Measurements from ENCODE around the gene RPL27.

The RPL27 gene

DNA sequence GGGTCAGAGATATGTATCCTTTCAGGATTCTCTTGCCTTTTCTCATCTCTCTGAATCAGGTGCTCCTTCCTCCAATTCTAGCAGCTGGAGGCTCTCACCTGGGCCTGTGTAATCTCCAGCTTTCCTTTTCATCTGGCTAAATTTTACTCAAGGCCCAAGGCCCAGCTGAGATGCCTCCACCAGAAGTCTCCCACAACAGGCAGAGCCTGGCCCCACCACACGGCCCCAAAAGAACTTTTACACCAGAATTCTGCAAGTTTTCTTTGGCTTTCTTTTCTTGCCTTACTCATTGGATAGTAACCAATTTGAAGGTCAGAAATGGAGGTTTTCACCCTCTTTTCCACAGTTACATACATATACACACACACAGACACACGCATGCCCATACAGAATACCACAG is 41.4 kb downstream of the RPL27 start:
- no peak for DNase-seq
- Mint-ChIP-seq H3K27me3 (ENCODE audit: low read depth, poor library complexity) (peaks cover 5% of the 10 kb centered on the region), H3K4me3 (no peak overlapping the region), H3K27ac (no peak overlapping the region), H3K36me3 (ENCODE audit: low read depth) (peaks cover 5% of the 10 kb centered on the region), H3K4me1 (peaks cover 57% of the 10 kb centered on the region), H3K9me3 (no peaks in the 10 kb centered on the region)
- TF ChIP-seq, protein P1, sequence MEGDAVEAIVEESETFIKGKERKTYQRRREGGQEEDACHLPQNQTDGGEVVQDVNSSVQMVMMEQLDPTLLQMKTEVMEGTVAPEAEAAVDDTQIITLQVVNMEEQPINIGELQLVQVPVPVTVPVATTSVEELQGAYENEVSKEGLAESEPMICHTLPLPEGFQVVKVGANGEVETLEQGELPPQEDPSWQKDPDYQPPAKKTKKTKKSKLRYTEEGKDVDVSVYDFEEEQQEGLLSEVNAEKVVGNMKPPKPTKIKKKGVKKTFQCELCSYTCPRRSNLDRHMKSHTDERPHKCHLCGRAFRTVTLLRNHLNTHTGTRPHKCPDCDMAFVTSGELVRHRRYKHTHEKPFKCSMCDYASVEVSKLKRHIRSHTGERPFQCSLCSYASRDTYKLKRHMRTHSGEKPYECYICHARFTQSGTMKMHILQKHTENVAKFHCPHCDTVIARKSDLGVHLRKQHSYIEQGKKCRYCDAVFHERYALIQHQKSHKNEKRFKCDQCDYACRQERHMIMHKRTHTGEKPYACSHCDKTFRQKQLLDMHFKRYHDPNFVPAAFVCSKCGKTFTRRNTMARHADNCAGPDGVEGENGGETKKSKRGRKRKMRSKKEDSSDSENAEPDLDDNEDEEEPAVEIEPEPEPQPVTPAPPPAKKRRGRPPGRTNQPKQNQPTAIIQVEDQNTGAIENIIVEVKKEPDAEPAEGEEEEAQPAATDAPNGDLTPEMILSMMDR (IDR thresholded peaks at IDR 0.05): no peak

DNA sequence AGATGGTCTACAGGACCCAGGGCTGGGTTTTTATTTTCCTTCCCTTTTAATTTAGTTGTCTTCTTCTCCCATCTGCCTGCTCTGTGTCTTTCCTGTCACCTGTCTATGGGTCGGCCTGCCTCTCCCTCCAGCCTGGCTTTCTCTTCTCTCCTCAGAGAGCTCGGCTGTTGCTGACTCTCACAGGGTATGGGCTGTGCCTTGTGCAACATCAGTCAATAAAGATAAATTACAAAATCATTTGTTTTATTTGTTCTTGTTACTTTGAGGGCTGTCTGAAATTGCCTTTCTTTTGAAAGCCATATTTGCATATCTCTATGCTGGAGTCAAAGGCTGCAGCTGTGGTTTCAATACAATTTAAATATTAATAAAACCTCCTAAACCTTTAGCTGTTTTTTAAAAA is 42.4 kb downstream of the RPL27 start:
- Mint-ChIP-seq H3K4me3 (no peak overlapping the region), H3K27ac (no peak overlapping the region), H3K9me3 (no peaks in the 10 kb centered on the region), H3K4me1 (peaks cover 47% of the 10 kb centered on the region), H3K27me3 (ENCODE audit: low read depth, poor library complexity) (no peaks in the 10 kb centered on the region), H3K36me3 (ENCODE audit: low read depth) (peaks cover 5% of the 10 kb centered on the region)
- TF ChIP-seq, protein P1 (IDR thresholded peaks at IDR 0.05): no peak
- no peak for DNase-seq

DNA sequence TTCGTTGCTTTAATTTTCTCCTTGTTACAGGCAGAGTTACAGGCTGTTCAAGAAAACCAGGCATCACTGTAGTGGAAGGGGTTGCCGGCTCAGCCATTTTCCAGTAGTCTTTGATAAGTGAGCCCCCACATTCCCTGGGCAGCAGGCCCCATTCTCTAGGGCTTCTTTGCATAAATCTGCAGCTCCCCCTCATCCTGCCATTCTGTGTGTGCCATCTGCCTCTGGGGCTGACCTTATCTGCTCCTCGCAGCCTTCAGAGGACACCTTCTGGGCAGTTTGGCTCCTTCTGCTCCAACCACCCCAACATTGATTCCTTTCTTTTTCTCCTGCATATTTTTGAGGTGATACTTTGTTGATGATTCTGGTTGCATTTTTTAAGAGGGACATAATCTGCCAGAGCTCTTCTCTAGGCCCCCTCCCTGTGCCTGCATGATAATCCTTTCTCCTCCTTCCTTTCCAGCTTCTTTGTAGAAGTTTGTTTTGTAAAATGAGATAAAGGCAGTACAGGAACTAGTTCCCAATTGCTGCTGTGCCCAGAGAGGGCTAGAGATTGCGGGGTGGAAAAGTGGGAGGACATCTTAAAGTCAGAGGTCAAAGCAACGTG is 43.9 kb downstream of the RPL27 start:
- DNase-seq: no peak
- Mint-ChIP-seq H3K36me3 (ENCODE audit: low read depth) (peaks cover 9% of the 10 kb centered on the region), H3K4me3 (no peak overlapping the region), H3K4me1 (peaks cover 36% of the 10 kb centered on the region), H3K27ac (peak overlapping the region; percentile 83), H3K9me3 (no peaks in the 10 kb centered on the region), H3K27me3 (ENCODE audit: low read depth, poor library complexity) (no peaks in the 10 kb centered on the region)
- TF ChIP-seq, protein P1 (IDR thresholded peaks at IDR 0.05): no peak

DNA sequence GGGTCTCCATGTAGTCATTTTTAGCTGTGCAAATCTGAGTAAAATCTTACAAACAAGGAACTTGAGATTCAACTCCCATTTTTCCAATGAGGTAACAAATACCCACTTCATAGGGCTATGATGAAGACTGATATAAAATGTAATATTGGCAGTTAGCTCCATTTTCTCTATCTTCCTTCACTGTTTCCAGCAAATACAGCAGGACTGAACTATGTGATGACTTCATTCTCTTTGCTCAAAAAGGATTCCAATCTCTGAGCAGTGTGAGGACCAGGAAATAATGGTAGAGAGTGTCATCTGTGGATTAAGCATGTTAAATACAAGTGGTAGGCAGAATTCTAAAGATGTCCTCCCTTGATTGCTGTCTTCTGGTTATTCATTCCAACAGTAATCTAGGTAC is 45.1 kb downstream of the RPL27 start:
- no peaks in the 10 kb centered on the region for H3K9me3 Mint-ChIP-seq
- H3K36me3 Mint-ChIP-seq (ENCODE audit: low read depth): peaks cover 20% of the 10 kb centered on the region
- TF ChIP-seq, protein P1 (IDR thresholded peaks at IDR 0.05): no peak
- DNase-seq: no peak
- peaks cover 28% of the 10 kb centered on the region for H3K4me1 Mint-ChIP-seq
- no peaks in the 10 kb centered on the region for H3K27me3 Mint-ChIP-seq (ENCODE audit: low read depth, poor library complexity)
- H3K4me3 Mint-ChIP-seq: no peak overlapping the region
- no peak overlapping the region for H3K27ac Mint-ChIP-seq

DNA sequence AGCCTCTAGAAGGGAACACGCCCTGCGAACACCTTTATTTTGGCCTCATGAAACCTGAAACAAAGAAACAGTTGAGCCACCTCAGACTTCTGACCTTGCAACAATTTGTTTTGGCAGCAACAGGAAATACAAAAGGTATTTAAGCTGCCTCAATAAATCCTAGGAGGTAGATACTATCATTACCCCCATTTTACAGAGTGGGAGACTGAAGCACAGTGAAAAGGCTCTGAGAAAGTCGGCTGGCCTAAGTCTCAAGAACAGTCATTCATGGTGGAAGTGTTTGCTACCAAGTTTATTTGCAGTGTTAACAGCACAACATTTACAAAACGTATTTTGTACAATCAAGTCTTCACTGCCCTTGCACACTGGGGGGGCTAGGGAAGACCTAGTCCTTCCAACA is 45.8 kb downstream of the RPL27 start:
- no peak for DNase-seq
- H3K9me3 Mint-ChIP-seq: no peaks in the 10 kb centered on the region
- no peaks in the 10 kb centered on the region for H3K27me3 Mint-ChIP-seq (ENCODE audit: low read depth, poor library complexity)
- TF ChIP-seq, protein P1 (IDR thresholded peaks at IDR 0.05): no peak
- H3K4me1 Mint-ChIP-seq: peaks cover 28% of the 10 kb centered on the region
- H3K27ac Mint-ChIP-seq: no peak overlapping the region
- H3K4me3 Mint-ChIP-seq: no peak overlapping the region
- peaks cover 24% of the 10 kb centered on the region for H3K36me3 Mint-ChIP-seq (ENCODE audit: low read depth)

DNA sequence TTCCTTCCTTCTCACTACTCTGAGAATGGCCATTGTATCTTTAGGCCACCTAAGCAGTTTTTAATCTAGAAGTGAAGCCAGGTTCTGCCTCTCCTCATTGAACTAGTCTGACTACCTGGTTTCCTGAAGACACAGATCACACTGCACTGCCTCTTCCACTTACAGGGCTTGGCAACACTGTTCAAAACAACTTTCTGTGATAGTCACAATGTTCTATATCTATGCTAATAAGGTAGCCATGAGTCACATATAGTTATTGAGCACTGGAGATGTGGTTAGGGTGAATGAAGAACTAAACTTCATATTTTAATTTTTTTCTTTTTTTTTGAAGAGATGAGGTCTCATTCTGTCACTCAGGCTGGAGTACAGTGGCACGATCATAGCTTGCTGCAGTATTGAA is 53.8 kb downstream of the RPL27 start:
- TF ChIP-seq, protein P1 (IDR thresholded peaks at IDR 0.05): no peak
- DNase-seq: no peak
- Mint-ChIP-seq H3K4me3 (no peak overlapping the region), H3K27ac (no peak overlapping the region), H3K27me3 (ENCODE audit: low read depth, poor library complexity) (peaks cover 3% of the 10 kb centered on the region), H3K4me1 (no peaks in the 10 kb centered on the region), H3K36me3 (ENCODE audit: low read depth) (peaks cover 70% of the 10 kb centered on the region), H3K9me3 (no peaks in the 10 kb centered on the region)
